ENCODE measurements around the gene LRFN5.

Gene LRFN5

DNA sequence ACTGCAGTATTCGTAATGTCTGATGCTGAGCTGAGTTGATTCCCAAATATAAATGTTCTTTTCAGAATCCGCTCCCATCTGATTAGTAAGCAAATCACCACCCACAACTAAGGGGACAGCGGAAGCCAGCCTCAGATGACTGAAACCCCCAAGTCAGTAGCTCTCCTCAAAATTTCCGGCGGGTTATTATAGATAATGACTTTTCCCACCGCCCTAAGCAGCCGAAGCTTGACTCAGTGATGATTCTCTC, 469 bp upstream of the LRFN5 start:
- H3K27me3 ChIP-seq (ENCODE audit: insufficient read depth, low read length) = peaks cover 80% of the 10 kb centered on the region

DNA sequence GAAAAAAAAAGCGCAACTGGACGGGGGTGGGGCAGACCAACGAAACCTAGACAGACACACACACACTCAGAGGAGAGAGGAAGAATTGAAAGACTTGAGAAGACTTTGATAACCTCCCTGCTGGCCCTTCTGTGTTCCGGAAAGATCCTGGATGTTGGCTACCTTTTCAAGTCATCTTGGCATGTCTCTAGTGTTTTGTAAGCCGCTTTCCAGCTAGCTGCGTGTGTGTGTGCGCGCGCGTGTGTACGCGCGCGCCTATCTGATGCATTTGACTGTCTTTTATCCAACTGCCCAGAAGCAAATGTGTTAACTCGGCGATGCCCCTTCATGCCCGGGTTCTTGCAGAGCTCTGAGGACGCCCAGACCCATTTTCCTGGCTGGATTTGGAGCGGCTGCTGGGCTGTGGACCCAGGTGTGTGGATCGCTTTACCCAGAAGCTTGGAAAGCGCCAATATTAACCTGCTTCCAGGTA, 664 bp downstream of the LRFN5 start:
- Histone ChIP-seq H3K9me3 (ENCODE audit: insufficient read depth, low read depth, low read length) (no peaks in the 10 kb centered on the region), H3K27me3 (ENCODE audit: insufficient read depth, low read length) (peaks cover 87% of the 10 kb centered on the region), H3K4me1 (ENCODE audit: insufficient read depth, low read length) (peaks cover 16% of the 10 kb centered on the region), H3K27ac (ENCODE audit: low read depth, low read length) (no peak overlapping the region), H3K9ac (ENCODE audit: low read depth, low read length) (no peak overlapping the region), H3K36me3 (ENCODE audit: insufficient read depth, low read length) (no peaks in the 10 kb centered on the region), H3K4me3 (ENCODE audit: low read length) (peak overlapping the region; percentile 71)
- WGBS = under 1% methylated on average over 20 of the region's 21 CpGs

More for the DNA sequence above, 469 bp upstream of the LRFN5 start:
- Histone ChIP-seq H3K9ac (ENCODE audit: low read depth, low read length) (peak overlapping the region; percentile 21), H3K9me3 (ENCODE audit: insufficient read depth, low read depth, low read length) (no peaks in the 10 kb centered on the region), H3K36me3 (ENCODE audit: insufficient read depth, low read length) (no peaks in the 10 kb centered on the region), H3K4me1 (ENCODE audit: insufficient read depth, low read length) (peaks cover 22% of the 10 kb centered on the region), H3K27ac (ENCODE audit: low read depth, low read length) (no peak overlapping the region), H3K4me3 (ENCODE audit: low read length) (peak overlapping the region; percentile 71)
- WGBS = under 1% methylated on average over 7 of the region's 7 CpGs

DNA sequence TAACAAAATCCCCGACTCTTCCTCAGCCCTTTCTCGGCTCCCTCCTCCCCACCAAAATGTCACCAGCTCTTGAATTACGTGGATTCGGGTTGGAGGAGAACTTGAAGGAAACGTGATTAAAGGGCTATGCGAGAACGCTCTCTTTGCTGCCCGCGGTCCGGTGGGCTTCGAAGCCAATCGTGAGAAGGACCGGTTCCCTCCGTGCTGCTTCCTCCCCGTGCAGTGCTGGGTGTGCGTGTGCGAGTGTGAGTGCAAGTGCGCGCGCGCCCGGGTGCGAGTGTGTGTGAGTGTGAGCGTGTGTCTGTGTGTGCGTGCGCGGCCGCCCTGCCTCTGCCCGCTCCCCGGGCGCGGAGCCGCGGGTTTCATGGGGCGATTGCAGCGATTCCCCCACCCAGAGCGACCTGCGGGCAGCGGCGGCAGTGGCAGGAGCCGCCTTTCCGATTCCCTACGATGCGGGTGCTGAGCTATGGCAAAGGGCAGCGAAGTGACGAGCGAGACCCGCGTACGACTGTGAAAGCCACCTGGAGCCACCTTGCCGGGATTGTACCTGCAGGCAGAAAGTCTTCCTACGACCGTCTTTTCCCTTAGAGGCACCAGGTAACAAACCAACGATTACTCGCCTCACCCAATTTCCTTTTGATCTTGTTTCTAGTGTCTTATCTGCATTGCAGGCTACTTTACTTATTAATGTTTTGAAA, 1.4 kb downstream of the LRFN5 start:
- Histone ChIP-seq H3K4me1 (ENCODE audit: insufficient read depth, low read length) (peaks cover 8% of the 10 kb centered on the region), H3K9me3 (ENCODE audit: insufficient read depth, low read depth, low read length) (no peaks in the 10 kb centered on the region), H3K27me3 (ENCODE audit: insufficient read depth, low read length) (peaks cover 82% of the 10 kb centered on the region), H3K27ac (ENCODE audit: low read depth, low read length) (no peak overlapping the region), H3K4me3 (ENCODE audit: low read length) (peak overlapping the region; percentile 71), H3K36me3 (ENCODE audit: insufficient read depth, low read length) (no peaks in the 10 kb centered on the region), H3K9ac (ENCODE audit: low read depth, low read length) (no peak overlapping the region)
- WGBS = under 1% methylated on average over 53 of the region's 55 CpGs

DNA sequence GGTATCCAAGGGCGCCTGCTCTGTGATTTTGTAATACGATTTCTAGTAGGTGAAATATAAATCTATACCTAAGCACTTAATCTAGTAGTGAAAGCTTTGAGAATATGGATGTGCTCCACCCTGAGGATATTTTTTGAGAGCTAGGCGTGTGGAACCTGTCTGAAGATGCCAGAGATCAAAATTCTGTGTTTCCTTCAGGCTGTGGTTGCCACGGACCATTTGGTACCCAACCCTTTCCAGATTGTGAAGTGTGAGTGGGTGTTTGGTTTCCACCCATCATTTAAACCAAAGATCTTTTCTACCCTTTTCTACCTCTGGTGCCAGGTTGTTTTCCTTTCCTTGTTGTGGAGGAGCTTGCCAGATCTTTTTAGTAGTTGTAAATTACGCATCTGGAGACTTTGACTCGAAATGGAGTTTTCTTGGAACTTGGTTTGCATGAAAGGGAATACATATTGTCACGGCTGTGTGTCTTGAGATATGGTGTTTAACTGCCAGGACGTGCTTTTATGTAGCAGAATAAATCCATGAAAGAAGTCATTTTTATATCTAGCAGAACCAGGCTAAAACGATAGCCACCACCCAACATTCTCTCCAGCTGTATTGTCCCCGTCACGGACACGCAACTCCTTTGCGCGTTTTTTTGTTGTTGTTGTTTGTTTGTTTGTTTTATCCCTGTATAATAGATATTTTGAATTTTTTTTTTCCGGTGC, 2.2 kb downstream of the LRFN5 start:
- H3K27ac ChIP-seq (ENCODE audit: low read depth, low read length) = no peak overlapping the region
- H3K9ac ChIP-seq (ENCODE audit: low read depth, low read length) = no peak overlapping the region
- 1% methylated on average over 13 of the region's 15 CpGs for WGBS
- H3K9me3 ChIP-seq (ENCODE audit: insufficient read depth, low read depth, low read length) = no peaks in the 10 kb centered on the region
- no peaks in the 10 kb centered on the region for H3K36me3 ChIP-seq (ENCODE audit: insufficient read depth, low read length)
- peaks cover 8% of the 10 kb centered on the region for H3K4me1 ChIP-seq (ENCODE audit: insufficient read depth, low read length)
- H3K4me3 ChIP-seq (ENCODE audit: low read length) = peak overlapping the region; percentile 71
- H3K27me3 ChIP-seq (ENCODE audit: insufficient read depth, low read length) = peaks cover 75% of the 10 kb centered on the region

DNA sequence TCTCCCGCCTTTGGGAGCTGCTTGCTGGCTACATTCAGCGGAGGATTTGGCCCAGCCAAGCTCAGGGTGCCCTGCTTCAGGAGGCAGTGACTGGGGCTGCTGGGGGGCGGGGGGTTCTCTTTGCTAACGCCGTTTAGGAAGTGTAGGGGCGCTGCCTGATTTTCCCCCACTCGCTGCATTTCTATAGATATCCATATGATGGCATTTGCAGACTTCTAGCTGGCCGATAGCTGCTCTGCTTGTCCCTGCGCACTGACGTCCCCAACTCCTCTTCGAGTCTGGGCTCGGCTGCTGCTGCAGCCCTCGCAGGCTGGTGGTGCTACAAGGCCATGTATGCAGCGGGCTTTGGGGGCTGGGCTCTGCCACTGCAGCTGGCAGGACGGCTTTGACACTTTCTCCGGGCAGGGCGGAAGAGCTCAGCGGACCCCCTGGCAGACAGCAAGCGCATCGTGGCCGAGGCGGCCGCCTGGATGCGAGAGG, 3.1 kb downstream of the LRFN5 start:
- H3K9ac ChIP-seq (ENCODE audit: low read depth, low read length) = no peak overlapping the region
- WGBS = under 1% methylated on average over 24 of the region's 24 CpGs
- peaks cover 66% of the 10 kb centered on the region for H3K27me3 ChIP-seq (ENCODE audit: insufficient read depth, low read length)
- H3K36me3 ChIP-seq (ENCODE audit: insufficient read depth, low read length) = no peaks in the 10 kb centered on the region
- peaks cover 8% of the 10 kb centered on the region for H3K4me1 ChIP-seq (ENCODE audit: insufficient read depth, low read length)
- no peaks in the 10 kb centered on the region for H3K9me3 ChIP-seq (ENCODE audit: insufficient read depth, low read depth, low read length)
- peak overlapping the region; percentile 71 for H3K4me3 ChIP-seq (ENCODE audit: low read length)
- no peak overlapping the region for H3K27ac ChIP-seq (ENCODE audit: low read depth, low read length)

DNA sequence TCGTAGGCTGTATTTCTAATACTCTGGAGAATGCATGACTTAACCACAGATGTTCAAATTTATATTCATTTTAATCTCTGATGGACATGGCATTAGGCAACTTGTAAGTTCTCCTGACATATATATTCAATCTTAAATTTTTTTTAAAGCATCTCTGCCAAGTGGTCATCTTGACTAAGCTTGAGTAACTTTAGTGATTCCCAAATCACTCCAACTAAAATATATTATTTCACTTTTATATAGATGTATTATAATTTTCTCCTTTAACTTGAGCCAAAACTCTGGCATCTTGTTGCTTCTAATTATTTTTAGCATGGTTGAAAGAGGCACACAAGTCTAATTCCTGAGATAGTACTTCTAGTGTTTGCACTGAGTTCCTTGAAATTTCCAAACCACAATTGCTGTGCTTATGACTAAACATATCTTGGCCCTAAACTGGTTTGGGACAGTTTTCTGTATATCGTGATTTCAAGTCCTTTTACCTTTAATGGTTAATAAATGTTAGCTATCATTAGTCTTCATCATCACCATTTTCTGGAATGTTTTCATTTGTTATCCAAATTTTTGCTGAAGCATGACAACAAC, 8.4 kb downstream of the LRFN5 start:
- Histone ChIP-seq H3K36me3 (ENCODE audit: insufficient read depth, low read length) (no peaks in the 10 kb centered on the region), H3K4me3 (ENCODE audit: low read length) (no peak overlapping the region), H3K4me1 (ENCODE audit: insufficient read depth, low read length) (peaks cover 7% of the 10 kb centered on the region), H3K27ac (ENCODE audit: low read depth, low read length) (no peak overlapping the region), H3K9ac (ENCODE audit: low read depth, low read length) (no peak overlapping the region), H3K27me3 (ENCODE audit: insufficient read depth, low read length) (peaks cover 19% of the 10 kb centered on the region), H3K9me3 (ENCODE audit: insufficient read depth, low read depth, low read length) (no peaks in the 10 kb centered on the region)
- WGBS = 89% methylated on average over 1 of the region's 2 CpGs

DNA sequence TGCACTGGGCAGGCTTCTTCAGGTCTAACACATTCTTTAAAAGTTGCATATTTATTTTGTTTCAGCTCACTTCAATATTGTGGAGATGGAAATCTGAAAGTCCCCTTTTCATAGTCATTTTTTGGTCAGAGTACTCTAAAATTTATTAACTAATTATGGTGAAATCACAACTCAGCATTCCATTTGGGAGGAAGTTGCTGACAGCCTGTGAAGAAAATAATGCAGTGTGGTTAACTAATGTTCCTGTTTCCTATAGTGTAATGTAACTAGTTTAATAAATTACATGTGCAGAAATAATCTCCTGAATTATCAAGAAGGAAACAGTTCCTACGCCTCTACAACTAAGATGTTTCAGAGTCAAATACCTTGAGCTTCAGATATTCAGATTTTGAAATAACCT, 17.1 kb downstream of the LRFN5 start:
- no peak overlapping the region for H3K9ac ChIP-seq (ENCODE audit: low read depth, low read length)
- no peaks in the 10 kb centered on the region for H3K27me3 ChIP-seq (ENCODE audit: insufficient read depth, low read length)
- H3K27ac ChIP-seq (ENCODE audit: low read depth, low read length) = no peak overlapping the region
- 94% methylated on average over 1 of the region's 1 CpG for WGBS
- H3K9me3 ChIP-seq (ENCODE audit: insufficient read depth, low read depth, low read length) = no peaks in the 10 kb centered on the region
- no peak overlapping the region for H3K4me3 ChIP-seq (ENCODE audit: low read length)
- peaks cover 7% of the 10 kb centered on the region; the same call in 1 of the 2 replicates for H3K4me1 ChIP-seq (ENCODE audit: insufficient read depth, low read length)
- H3K36me3 ChIP-seq (ENCODE audit: insufficient read depth, low read length) = no peaks in the 10 kb centered on the region

DNA sequence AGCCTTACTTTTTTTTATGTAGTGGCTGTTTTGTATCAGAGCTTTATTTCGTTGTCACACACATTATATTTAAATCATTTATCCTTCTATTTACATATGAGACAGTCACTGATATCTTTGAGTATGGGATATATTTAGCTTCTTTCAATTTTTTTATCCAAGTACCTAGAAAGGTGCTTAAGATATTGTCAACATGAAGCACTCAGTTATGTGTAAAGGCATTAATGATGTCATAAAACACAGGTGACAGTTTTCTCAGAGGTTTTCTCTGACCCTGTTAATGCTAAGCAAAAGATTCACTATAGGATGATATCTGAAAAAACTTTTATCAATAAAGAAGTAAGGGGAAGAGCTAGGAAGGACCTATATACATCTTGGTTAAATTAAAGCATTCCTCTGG, 23.2 kb downstream of the LRFN5 start:
- H3K4me1 ChIP-seq (ENCODE audit: insufficient read depth, low read length) = no peaks in the 10 kb centered on the region
- no CpG with 5 or more reads among the region's 1 CpG for WGBS

DNA sequence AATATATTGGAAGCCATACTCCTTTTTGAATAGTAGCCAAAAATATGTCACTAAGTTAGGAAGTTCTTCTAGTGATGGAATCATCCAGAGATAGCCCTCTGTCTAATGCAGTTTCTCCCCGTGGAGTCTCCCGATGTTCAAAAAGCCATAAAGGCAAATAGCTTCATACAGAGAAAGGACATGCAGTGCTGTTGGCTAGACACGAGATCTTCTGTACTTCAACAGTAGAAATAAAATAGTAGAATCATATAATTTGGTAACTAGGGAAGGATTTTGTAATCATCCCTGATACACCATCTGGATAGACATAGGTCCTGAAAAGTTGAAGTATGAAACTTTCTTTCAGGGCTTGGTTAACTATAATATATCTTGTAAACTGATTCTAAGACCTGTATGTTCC, 27.6 kb downstream of the LRFN5 start:
- no peaks in the 10 kb centered on the region for H3K36me3 ChIP-seq (ENCODE audit: insufficient read depth, low read length)
- no peak overlapping the region for H3K4me3 ChIP-seq (ENCODE audit: low read length)
- H3K4me1 ChIP-seq (ENCODE audit: insufficient read depth, low read length) = peaks cover 7% of the 10 kb centered on the region; the same call in 1 of the 2 replicates
- no peak overlapping the region for H3K9ac ChIP-seq (ENCODE audit: low read depth, low read length)
- H3K9me3 ChIP-seq (ENCODE audit: insufficient read depth, low read depth, low read length) = no peaks in the 10 kb centered on the region
- no peaks in the 10 kb centered on the region for H3K27me3 ChIP-seq (ENCODE audit: insufficient read depth, low read length)
- WGBS = 99% methylated on average over 3 of the region's 3 CpGs
- H3K27ac ChIP-seq (ENCODE audit: low read depth, low read length) = no peak overlapping the region

More for the DNA sequence above, 23.2 kb downstream of the LRFN5 start:
- no peak overlapping the region for H3K27ac ChIP-seq (ENCODE audit: low read depth, low read length)
- no peak overlapping the region for H3K4me3 ChIP-seq (ENCODE audit: low read length)
- H3K27me3 ChIP-seq (ENCODE audit: insufficient read depth, low read length) = no peaks in the 10 kb centered on the region
- no peaks in the 10 kb centered on the region for H3K9me3 ChIP-seq (ENCODE audit: insufficient read depth, low read depth, low read length)
- H3K9ac ChIP-seq (ENCODE audit: low read depth, low read length) = no peak overlapping the region
- H3K36me3 ChIP-seq (ENCODE audit: insufficient read depth, low read length) = no peaks in the 10 kb centered on the region

DNA sequence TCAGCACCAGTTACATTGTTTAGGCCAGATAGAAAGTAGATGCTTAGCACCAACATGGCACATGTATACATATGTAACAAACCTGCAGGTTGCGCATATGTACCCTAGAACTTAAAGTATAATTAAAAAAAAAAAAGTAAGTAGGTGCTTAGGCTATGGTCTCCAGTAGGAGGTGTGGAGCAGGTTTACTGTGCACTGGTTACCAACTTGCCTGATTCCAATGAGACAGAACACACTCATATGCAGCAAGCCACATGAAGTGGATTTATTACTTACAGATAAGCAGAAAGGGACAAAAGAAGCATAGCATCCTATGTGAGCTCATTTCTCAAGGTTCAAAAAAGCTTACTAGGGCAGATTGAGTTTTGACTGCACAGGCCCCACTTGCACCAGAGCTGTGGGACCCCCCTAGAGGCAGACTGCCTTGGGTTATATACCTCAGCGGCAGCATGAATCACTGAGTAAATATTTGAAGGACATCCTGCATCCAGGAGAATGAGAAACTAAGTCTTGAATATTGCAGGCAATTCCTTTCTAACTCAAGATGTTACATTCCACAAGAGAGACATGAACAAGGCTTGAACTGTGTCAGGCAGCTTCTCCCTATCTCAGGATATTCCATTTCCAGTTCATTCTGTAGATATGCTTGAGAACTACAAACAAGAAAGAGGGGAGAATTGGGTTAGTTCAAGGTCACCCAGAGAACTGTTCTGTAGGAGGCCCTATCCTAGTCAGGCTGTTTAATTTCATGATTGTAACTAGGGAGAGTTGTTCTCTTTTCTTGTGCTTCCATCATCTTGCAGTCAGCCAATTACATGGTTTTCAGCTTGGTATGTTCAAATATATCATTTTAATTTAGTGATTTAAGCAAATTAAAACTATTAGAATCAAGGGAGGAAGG, 30.1 kb downstream of the LRFN5 start:
- Histone ChIP-seq H3K4me3 (ENCODE audit: low read length) (no peak overlapping the region), H3K36me3 (ENCODE audit: insufficient read depth, low read length) (no peaks in the 10 kb centered on the region), H3K9ac (ENCODE audit: low read depth, low read length) (no peak overlapping the region), H3K27me3 (ENCODE audit: insufficient read depth, low read length) (no peaks in the 10 kb centered on the region), H3K9me3 (ENCODE audit: insufficient read depth, low read depth, low read length) (no peaks in the 10 kb centered on the region), H3K4me1 (ENCODE audit: insufficient read depth, low read length) (peaks cover 9% of the 10 kb centered on the region), H3K27ac (ENCODE audit: low read depth, low read length) (no peak overlapping the region)
- WGBS = 69% methylated on average over 2 of the region's 2 CpGs

Measured in HUES64 (cell line).